COR-L47 (cell line): ENCODE results near the gene SEH1L.
"Not testable (repeated sequence)": the region's sequence is repeated elsewhere in the genome, so short reads cannot be mapped to it uniquely, and the experiment has no call there.

ENCODE experiments used
- DNase-seq: peaks from one replicate; lab custom pipeline; 2025; lab: John Stamatoyannopoulos, UW

Gene SEH1L

GRCh38 chr18:12947285-12948049 lies at the start of gene SEH1L:
Gene SEH1L (plus strand): TSS chr18:12948011. CDS start chr18:12948122, 111 bp downstream.
- peak; percentile 100 for DNase-seq

DNA sequence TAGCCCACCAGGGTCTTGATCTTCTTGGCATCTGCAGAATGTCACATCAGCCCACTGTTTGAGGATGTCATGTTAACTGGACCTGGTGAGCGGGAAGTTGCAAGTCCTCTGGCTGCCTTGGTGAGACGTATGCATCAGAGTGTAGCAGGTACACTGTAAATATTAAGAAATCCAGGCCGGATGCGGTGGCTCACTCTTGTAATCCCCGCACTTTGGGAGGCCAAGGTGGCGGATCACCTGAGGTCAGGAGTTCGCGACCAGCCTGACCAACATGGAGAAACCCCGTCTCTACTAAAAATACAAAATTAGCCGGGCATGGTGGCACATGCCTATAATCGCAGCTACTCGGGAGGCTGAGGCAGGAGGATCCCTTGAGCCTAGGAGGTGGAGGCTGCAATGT lies 46.6 kb upstream of the SEH1L start:
- not testable (repeated sequence) for DNase-seq

DNA sequence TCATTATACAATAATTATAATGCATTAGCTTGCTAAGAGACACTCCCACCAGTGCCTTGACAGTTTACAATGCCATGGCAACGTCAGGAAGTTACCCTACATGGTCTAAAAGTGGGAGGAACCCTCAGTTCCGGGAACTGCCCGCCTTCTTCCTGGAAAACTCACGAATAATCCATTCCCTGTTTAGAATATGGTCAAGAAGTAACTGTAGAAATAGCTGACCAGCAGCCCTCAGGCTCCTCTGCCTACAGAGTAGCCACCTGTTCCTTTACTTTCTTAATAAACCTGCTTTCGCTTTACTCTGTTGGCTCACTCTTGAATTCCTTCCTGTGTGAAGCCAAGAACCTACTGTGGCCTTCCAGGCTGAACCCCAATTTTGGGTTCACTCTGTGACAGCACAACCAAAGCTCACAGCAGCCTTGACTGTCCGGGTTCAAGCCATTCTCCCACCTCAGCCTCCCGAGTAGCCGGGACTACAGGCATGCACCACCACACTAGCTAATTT lies 43.7 kb upstream of the SEH1L start:
- DNase-seq, result no peak

- DNase-seq, result no peak
Observed at GRCh38 chr18:12906119-12906518, 41.7 kb upstream of the SEH1L start.

DNA sequence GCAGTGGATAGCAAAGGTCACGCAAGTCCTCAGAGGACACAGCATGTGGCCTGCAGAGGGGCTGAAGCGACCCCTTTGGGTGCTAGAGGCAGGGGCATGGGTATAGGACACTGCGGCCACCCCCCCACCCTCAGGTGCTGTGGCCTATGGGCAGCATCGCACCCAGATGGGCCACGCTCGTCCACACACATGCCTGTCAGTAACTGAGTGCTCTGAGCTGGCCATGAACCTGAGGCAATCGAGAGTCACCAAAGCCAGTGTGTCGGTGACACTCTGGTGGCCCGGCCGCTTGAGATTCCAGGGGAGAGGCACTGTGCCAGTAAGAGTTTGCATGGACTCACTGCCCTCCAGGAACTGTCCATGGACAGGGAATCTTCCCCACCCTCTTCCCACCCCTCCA lies 41.0 kb upstream of the SEH1L start:
- DNase-seq, result no peak

DNA sequence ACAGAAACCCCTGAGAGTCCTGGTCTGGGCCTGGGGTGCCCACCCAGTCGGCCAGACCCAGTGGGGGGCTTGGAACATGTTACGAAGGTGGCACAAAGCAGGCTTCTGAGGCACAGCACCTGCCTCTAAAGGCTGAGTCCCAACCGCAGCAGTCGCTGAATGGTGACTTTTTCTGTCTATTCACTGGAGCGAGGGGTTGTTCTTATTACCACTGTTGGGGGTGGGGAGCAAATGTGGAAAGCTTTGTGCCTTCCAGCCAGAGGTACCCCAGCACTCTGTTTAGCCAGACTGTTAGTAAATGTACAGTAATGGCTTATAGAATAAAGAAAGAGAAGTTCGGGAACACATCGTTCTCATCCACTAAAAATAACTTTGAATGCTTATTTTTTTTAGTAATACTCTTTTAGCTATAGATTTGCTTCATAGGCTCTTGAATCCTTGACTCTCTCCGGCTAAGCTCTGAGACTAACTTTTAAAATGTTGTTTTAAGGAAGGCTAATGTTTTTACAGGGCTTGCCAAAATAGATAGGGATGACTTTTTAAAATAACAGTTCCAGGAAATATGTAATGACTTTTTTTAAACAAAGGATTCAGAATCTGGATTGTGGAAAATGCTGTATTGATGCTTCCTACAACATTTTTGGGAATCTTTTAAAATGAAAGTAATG lies 40.4 kb upstream of the SEH1L start:
- no peak for DNase-seq

GRCh38 chr18:12908706-12909105 lies 39.1 kb upstream of the SEH1L start:
- DNase-seq, result no peak

DNA sequence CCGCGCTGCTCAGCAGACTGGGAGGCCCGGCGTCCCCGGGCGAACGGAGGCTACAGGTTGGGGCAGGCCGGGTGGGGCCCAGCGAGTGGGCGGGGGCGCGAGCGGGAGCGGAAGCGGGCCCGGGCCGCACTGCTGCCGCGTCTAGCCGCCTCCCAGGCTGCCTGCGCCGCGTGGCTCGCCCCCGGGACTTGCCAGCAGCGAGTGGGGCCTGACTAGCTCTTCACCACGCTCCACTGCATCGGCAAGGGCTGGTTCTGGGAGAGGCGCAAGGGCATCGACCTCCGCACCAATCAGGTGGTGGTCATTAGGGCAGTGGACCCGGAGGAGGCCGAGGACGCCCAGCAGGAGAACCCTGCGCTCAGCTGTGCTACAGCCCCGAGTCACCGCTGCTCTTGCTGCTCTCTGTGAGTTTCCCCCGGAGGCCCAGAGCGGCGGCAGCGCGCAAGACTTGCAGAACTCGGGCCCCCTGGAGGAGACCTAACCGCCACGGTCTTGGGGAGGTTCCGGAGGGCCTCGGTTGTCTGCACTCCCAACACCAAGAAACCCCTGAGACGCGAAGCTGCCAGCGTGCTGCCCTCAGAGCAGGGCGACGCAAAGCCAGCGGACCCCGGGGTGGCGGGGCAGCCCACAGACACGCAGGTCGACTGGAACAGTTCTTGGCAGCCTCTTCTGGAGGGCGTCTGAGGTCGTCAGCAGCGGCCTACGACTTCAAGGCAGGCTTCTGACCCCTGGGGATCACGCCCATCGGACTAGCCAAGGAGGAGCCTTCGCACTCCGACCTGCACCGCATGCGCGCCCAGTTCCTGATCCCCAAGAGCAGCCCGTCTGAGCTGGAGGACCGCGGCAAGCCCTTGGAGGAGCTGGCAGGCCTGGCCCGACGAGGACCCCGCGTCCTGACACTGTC lies 36.5 kb upstream of the SEH1L start:
- no peak for DNase-seq

GRCh38 chr18:12911929-12912703 lies 35.7 kb upstream of the SEH1L start:
- no peak for DNase-seq

GRCh38 chr18:12921178-12921577 lies 26.6 kb upstream of the SEH1L start:
- no peak for DNase-seq

DNA sequence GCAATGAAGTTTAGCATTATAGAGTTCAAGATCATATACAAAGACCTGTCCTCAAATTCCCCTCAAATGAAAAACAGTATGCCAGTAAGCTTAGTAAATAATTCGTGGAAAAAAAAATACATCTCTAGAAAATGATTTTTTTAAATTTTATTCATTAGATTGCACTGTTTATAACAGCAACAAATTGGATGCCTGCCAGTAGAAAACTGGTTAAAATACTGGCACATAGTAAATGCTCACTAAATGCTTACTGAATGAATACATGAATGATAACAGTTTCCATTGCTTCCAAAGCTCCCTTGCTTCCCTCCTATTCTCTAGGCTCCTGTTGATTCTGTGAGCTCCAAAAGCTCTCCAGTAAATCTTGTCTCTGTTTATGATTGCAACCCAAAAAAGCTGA lies 25.5 kb upstream of the SEH1L start:
- DNase-seq, result no peak

GRCh38 chr18:12924616-12925015 lies 23.2 kb upstream of the SEH1L start:
- no peak for DNase-seq

DNA sequence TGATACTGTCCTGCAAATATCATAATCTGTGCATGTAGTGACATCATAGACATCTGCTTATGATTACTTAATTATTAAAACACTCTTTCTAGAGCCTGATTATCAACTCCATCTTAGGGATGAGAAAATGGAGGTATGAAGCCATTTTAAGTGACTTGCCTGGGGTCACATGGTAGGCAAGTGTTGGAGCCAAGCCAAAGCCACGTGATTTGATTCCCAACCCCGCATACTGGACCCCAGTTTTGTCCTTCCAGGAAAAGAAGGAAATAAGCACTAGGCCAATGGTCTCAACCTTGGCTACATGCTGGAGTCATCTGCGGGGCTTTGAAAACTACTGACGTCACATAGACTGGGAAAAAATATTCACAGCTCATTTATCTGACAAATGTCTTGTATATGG lies 19.6 kb upstream of the SEH1L start:
- DNase-seq, result no peak

DNA sequence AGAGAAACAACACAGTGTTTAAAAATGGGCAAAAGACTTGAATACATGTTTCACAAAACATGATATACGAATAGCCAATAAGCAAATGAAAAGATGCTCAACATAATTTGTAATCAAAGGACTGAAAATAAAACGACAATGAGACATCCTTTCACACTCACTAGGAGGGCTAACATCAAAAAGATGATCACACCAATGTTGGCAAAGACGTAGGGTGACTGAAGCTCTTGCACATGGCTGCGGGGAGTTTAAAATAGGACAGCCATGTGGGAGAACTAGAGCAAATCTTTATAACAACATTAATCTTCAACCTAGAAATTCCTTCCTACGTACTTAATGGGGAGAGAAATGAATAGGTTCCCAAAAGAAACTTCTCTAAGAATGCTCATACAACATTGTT lies 19.2 kb upstream of the SEH1L start:
- DNase-seq, result no peak

- no peak for DNase-seq
Observed at GRCh38 chr18:12929477-12930083, 18.2 kb upstream of the SEH1L start.

DNA sequence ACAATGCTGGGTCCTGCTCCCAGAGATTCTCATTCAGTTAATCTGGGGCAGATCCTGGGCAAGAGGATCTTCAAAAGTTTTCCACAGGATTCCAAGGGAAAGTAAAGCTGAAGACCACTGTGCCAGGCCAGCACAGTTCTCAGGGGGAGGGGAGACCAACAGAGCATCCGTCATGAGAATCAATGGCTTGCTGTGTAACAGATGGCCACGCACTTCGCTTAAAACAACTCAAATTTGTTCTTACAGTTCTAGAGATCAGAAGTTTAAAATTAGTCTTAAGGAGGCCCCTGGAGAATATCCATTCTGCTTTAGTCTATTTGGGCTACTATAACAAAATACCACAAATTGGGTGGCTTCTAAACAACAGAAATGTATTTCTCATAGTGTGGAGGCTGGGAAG lies 17.4 kb upstream of the SEH1L start:
- DNase-seq, result no peak

- no peak for DNase-seq
Observed at GRCh38 chr18:12930908-12931307, 16.9 kb upstream of the SEH1L start.

- no peak for DNase-seq
Observed at GRCh38 chr18:12933327-12933726, 14.5 kb upstream of the SEH1L start.

- peak; percentile 71 for DNase-seq
Observed at GRCh38 chr18:12934454-12935071, 13.2 kb upstream of the SEH1L start.

DNA sequence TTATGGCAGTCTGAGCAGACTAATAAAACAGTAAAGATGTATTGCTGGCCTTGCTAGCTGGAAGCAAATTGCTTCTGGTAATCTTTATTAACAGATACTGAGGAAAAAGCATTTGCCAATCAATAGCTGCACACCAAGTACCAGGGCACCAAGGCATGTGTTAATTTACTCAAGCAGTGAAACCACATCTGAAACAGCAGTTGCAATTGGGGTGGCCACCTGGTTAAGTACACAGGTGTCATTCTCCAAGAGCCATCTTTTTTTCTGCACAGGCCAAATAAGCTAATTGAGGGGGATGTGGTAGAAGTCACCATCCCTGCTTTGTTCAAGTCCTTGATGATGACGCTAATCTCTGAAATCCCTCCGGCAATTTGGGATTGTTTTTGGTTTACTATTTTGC lies 8.6 kb upstream of the SEH1L start:
- DNase-seq, result no peak

GRCh38 chr18:12943215-12943614 lies 4.6 kb upstream of the SEH1L start:
- no peak for DNase-seq
